NCI-H2107 treated with DMSO at 0.1 percent for 48 hours (cell line): ENCODE data around the gene MICALL1.

Experiments used
- DNase-seq: peaks from one replicate; lab custom pipeline; 2025; ENCODE audit not compliant: unreplicated experiment; lab: John Stamatoyannopoulos, UW

Gene MICALL1, protein sequence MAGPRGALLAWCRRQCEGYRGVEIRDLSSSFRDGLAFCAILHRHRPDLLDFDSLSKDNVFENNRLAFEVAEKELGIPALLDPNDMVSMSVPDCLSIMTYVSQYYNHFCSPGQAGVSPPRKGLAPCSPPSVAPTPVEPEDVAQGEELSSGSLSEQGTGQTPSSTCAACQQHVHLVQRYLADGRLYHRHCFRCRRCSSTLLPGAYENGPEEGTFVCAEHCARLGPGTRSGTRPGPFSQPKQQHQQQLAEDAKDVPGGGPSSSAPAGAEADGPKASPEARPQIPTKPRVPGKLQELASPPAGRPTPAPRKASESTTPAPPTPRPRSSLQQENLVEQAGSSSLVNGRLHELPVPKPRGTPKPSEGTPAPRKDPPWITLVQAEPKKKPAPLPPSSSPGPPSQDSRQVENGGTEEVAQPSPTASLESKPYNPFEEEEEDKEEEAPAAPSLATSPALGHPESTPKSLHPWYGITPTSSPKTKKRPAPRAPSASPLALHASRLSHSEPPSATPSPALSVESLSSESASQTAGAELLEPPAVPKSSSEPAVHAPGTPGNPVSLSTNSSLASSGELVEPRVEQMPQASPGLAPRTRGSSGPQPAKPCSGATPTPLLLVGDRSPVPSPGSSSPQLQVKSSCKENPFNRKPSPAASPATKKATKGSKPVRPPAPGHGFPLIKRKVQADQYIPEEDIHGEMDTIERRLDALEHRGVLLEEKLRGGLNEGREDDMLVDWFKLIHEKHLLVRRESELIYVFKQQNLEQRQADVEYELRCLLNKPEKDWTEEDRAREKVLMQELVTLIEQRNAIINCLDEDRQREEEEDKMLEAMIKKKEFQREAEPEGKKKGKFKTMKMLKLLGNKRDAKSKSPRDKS

DNA sequence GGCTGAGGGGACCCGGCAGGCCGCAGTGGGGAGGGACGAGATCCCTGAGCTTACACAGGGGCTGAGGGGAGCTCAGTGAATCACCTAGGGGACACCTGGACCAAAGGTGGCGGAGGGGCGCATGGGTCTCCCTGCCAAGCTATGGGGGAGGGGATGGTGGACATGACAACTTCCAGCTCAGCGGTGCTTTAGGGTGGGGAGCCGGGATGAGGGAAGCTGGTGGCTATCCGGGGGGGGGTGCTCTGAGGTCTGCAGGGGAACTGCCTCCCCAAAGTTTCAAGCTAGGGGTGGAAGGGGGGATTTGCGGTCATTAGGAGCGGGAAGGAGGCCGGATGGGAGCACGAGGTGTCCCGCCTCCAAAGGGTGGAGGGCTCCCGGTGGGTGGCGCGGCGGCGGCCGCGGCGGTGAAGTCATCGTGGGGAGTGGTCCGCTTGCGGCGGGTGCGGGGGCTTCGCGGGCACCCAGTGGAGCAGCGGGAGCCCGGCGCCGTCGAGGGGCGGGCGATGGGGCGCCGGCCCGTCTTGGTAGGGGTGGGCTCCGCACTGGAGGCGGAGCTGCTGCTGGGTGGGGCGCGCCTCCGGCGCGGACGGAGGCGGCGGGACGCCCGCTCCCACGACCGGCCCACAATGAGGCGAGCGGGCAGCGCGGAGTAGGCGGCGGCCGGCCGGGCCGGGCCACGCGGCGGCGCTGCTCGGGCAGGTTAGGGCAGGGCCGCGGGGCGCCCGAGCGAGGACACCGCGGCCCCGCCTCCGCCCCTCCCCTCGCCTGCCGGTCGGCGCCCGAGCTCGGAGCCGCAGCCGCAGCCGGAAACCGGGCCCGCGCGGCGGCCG is at the start of gene MICALL1:
TSS of gene MICALL1 (plus strand) at position 764 of the 830 bp plus-strand sequence. CDS start 126 bp downstream, outside the sequence.
- DNase-seq: no peak

DNA sequence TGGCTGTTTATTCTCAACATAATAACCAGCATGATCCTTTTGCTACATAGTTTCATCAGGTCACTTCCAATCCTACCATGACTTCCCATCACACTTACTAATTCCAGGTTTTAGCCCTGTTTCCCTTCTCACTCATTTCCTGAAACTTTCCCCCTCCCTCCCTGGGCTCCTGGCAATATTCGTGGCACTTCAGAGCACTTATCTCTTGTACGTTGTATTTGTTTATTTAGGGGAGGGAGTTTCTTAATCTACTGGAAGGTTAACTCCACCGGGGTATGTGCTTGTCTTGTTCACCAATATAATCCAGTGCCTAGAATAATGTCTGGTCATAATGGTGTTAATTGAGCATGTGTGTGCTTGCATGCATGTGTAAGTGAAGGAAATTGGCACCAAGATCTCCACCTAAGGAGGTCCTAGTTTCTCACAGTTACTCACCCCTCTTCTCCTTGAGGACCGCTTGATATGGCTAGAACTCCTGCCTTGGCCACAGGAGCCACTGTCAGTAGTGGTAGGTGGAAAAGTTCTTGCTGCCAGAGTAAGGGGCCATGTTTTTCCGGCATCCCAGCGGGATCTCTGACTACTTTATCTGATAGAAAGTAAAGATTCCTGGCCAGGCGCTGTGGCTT is 45.2 kb upstream of the MICALL1 start:
- DNase-seq: no peak

DNA sequence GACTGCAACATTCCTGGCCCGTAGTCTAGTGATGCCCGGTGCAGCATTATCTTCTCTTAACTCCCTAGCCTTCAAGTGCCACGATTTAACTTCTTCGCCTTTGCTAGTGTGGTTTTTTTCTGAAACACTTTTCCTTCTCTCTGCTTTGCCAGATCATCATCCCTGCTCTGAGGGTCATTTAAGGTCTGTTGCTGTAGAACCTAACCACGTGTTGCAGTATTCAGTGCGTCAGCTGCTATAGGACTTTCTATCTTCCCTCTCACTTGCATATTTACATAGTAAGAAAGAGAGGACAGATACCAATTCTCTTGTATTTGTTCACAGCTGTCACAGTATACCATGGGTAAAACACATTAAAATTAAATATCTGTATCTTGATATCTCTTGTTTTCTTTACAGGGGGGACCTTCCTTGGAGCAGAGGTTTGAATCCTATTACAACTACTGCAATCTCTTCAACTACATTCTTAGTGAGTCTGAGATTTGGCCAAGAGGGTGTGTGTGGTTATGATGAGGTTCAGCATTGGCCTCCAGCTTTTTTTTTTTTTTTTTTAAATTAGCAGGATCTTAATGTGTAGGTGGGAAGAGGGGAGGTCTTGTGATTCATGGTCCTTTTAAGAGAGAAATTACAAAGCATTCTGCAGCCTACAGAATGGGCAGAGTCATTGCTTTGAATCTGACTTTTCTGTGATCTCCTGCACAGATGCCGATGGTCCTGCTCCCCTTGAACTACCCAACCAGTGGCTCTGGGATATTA is 43.3 kb upstream of the MICALL1 start:
- DNase-seq: no peak

DNA sequence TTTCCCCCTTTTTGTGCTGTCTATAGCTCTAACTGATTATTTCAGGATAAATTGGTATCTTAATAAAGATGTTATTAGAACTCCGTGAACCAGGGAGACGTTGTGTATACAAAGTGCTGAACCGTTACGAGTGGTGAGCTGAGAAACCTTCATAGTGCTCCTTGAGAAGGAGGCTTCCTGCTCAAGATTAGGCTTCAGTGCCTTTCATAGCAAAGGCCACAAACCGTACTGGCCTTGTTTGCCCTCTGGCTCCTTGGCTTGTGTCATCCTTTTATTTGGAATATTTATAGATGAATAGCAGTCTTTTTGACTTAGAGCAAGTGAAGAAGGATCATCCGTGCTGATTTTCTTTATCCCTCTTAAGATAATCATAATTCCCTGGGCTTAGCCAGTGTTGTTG is 40.6 kb upstream of the MICALL1 start:
- no peak for DNase-seq

DNA sequence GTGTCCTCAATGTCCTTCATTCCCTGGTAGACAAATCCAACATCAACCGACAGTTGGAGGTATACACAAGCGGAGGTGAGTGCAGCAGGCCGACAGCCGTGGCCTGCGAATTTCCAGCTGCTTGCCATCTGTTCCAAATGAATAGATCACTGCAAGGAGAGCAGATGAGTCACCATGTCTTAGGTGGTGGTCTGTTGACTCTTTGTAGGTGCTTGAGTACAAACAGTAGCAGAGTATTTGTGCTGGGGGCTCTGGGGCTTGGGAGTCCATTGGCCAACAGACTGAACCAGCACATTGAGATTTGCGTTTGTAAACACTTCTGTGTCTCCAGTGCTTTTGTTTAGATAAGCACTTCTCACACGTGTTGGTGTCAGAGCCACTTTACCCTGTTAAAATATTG is 35.8 kb upstream of the MICALL1 start:
- DNase-seq: no peak

DNA sequence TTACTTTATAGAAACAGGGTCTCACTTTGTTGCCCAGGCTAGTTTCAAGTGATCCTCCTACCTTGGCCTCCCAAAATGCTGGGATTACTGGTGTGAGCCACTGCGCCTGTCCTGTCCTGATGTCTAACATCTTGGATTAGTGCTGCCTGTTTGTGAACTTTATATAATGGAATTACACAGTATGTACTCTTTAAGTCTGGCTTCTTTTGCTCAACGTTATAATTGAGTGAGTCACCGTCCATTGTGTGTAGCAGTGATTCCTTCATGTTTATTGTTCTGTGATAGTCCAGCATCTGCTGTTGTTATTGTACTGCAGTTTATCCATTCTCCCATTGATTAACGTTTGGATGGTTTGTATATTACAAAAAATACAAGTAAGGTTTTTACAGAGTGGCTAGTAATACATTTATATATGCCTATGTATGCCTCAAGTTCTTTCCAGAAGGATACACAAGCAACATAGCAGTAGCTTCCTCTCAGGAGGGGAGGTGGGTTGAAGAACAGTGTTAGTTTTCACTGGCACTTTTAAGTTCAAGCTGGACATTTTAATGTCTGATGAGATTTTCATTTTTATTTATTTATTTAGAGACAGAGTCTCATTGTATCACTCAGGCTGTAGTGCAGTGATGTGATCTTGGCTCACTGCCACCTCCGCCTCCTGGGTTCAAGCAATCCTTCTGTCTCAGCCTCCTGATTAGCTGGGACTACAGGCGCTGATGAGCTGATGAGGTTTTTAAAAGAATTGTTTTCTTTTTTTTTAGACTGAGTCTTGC is 25.2 kb upstream of the MICALL1 start:
- no peak for DNase-seq

DNA sequence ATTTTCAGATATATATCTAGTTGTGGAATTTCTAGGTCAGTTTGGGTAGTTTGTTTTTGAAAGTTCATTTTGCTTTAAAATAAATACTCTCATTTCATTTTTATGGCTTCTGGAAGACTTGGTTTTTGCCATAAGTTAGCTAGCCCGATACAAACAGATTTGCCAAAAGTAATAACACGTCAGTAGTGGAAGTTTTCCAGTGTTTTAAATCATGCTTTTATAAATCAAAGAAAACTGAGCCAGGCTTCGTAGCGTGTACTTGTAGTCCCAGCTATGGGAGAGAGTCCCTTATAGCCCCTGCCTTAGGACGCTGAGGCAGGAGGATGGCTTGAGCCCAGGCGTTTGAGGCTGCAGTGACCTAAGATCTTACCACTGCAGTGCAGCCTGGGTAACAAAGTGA is 21.7 kb upstream of the MICALL1 start:
- DNase-seq: no peak

DNA sequence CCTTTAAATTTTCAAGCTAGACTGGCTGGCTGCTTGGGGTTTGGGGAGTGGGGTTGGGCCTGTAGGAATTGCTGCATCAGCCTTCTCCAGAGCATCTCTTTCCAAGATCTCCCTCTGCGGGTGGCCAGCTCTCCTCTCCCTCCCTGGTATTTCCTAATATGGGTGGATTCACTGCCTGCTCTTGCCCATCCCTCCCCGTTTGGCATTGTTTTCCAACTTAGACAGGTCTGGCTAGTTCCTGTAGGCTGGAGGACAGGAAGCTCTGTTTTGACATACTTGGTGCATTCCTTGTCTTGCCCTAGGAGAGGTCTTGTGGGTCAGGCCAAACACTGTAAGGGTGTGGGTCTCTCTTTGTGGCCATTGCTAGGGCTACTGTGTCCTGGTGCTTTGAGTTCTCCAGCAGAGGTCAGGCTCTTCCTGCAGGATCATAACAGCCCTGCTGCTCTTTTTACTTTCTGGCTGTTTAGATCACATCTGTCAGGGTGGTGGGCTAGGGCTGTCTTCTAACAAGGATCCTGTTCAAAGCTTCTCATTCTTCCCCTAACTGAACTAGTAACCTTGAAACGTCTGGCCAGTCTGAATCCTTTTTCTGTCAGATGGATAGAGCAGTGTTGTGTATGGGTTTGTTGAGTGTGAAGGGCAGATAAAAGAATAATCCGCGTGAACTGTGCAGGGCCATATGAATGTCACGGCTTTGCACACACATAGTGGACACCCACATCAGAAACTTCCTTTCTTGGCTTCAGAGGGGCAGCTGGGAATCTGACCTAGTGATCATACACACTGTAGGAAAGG is 18.3 kb upstream of the MICALL1 start:
- DNase-seq: no peak

DNA sequence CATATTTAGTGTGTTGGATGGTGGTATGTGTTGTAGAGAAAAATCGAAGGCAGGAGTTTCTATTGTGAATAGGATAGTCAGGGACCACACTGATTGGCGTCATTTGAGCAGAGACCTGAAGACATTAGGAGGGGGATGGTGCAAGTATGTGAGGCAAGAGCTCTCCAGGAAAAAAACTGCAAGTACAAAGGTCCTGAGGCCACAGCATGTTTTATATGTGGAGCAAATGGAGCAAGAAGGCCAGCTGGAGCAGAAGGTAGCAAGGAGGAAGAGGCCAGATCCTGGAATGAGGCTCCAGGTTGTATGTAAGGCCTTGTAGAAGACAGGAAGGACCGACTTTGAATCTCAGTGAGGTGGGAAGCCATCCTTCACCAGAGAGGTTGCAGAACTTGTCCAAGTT is 14.2 kb upstream of the MICALL1 start:
- DNase-seq: no peak

DNA sequence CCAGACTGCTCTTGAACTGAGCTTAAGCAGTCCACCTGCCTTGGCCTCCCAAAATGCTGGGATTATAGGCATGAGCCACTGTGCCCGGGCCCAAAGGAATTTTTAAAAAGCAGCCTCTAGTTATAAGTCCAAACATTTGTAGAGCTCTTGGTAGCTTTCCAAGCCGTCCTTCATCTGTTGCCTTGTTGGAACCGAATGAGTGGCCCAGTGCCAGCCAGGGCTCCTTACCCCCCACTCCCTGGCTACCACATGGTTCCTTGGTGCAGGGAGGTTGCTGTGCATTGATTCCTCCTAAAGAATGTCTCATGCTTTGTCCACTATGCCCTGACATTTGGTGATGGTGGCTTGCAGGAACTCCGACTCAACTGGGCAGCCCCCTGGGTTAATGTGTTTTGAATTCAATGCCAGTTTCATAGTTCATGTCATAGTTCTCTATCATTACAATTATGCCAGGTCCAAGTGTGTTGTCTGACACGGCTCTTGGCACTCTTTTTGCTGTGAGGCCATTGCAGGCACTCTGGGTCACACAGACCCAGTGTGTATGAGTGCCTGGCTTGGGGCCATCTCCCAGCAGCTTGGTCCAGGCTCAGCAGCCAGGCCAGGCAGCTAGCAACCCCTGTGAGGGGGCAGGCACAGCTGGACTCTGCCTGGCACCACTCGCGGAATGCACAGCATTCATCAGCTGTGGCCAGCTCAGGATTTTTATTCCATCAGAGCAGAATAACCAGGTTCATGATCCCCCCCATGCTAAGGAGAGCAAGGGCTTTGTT is 13.3 kb upstream of the MICALL1 start:
- DNase-seq: no peak

DNA sequence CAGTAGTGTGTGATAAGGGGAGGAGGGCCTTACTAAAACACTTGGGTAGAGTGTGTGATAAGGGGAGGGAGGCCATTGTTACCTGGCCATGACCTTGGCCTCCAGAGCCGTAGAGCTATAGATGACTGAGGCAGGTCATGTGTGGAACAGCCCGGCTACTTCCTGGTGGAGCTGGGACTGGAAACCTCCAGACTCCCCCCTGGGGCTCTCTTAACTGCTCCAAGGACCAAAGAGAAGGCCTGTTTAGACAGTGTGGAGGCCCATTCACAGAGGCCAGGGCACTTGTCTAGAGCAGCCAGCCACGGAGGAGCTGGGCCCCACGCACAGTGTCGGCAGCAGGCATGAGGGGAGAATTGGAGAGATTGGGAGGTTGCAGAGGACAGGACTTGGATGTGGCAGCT is 12.5 kb upstream of the MICALL1 start:
- no peak for DNase-seq

DNA sequence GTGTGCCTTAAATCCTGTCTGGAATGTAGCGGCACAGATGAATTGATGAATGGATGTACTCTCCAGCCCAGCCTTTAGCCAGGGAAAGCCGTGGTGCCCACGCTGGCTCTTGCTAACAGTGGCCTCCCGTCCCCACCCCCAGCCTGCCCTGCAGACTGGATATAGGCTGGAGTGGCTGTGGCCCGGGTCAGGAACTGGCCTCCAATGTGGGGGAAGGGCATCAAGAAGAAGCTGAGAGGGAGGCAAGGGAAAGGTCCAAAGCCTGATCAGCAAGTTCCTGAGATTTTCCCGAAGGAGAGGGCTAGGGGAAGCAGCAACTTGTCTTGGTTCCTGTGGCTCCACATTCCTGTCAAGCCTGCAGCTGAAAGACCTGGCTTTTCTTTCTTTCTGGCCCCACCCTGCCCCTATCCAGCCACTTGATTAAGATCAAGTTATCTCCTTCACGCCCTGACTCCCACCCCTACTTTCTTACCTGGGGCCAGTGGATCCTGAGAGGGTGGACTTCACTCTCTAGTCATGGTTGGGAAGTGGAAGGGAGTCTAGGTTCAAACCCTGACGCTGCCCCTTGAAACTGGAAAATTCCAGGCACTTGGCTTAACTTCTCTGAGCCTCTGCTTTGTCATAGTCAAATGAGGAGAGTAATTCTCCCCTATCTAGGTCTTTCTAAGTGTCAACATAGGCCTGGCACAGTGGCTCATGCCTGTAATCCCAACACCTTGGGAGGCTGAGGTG is 11.0 kb upstream of the MICALL1 start:
- DNase-seq: no peak

DNA sequence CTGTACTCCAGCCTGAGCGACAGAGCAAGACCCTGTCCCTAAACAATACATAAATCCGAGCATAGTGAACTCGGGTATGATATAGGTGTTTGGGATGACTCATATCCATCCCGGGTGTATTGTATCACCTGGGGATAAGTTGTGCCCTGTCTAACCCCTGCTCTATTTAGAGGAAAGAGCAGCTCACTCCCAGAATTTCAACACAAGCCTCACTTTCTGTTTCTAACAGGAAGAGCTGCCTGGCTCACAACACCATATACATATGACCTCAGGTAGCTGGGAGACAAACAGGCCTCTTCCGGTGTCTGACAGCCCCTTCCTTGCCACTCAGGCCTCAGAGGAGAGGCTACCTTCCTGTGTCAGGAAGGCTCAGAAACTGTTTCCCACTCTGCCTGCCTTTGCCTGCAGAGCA is 9.9 kb upstream of the MICALL1 start:
- no peak for DNase-seq

DNA sequence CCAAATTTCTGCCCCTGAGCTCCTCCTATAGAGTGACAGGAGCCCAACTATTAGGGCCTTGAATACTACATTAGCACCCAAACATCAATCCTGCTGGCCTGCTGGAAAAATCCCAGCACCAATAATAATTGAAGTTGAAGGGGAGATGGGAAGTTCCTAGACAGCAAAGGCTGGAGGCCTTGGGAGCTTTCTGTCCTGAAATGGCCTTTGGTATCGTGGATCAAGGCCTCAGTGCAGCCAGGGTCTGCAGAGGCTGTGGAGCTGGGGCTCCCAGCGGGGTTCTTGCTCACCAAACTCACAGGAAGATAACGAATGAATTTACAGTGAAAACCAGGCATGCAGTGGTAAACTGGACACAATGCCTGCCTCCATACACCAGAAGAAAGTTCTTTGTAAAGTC is 9.2 kb upstream of the MICALL1 start:
- no peak for DNase-seq

DNA sequence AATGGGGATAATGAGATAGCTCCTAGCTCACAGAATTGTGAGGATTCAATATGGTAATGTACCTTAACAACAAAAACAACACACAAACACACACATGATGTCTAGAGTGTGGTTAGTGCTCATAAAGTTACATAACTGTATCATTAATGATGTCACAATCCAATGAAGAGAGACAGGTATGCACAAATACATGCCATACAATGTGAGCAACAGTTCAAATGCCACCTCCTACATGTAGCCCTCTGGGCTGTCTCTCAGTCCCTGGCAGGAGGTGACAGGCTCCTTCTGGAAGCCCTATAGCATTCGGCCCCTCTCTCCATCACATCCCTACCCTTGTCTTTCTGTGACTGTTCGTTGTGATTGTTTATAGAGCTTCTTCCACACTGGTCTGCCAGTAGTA is 8.3 kb upstream of the MICALL1 start:
- DNase-seq: no peak

DNA sequence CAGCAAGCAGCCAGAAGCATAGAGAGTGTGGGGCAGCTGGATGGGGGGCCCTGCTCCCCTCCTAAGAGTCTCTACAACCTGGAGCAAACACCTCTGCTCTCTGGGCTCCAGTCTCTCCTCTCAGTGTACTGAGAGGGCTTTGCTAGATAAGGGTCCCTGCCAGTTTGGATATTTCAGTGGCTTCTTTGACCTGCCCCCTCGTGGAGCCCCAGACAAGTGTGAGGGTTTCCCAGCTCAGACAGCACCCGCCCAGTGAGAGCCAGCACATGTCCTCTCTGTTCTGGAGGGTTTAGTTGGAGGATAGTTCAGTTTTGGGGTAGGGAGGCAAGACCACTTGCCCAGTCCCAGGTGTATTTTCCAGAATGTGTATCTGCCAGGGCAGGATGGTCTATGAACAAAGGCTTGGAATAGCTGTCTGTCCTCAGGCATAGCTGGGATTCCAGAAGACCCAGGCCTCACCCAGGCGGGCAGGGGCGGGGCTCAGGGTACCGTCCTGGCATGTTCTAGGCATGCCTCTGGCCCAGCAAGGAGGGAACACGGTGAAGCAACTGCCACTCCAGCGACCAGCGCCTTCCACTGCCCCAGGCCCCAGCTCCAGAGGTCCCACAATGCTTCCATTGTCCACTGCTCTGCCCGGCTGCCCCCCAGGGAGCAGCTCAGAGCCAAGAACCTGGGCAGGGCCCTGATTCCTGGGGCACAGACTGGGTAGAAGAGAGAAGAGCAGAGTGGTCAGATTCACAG is 7.5 kb upstream of the MICALL1 start:
- DNase-seq: no peak
